ENCODE results near the gene S100A3. TPM values are rescaled to one million over a fixed set of nuclear protein-coding genes. Genes with fewer than 3 reads are reported as not detected.

The S100A3 gene
- total and polyA plus RNA-seq, 4 donors, result not detected

GRCh38 chr1:153515504-153516394, 33.3 kb downstream of the S100A3 start (continued):
- no peak for TF ChIP-seq ZBTB33 (IDR thresholded peaks at IDR 0.05)
- no peak for TF ChIP-seq EGR1 (IDR thresholded peaks at IDR 0.05; ENCODE audit: low read depth in 2 of 2)
- no peak for TF ChIP-seq SP1 (IDR thresholded peaks at IDR 0.05)
- no peak for TF ChIP-seq TAF1 (conservative IDR thresholded peaks at IDR 0.05)

GRCh38 chr1:153513666-153514065, 35.4 kb downstream of the S100A3 start:
- no peaks in the 10 kb centered on the region for H3K27me3 ChIP-seq (ENCODE audit: control insufficient read depth in 4 of 4, insufficient read depth in 4 of 4, low read length in 3 of 4)
- DNase-seq (ENCODE audit: low spot score), result no peak
- peaks cover 0 to 2% (median 0%) of the 10 kb centered on the region in 4 donors for H3K4me1 ChIP-seq (ENCODE audit: control insufficient read depth in 4 of 4, insufficient read depth in 4 of 4, low read length in 3 of 4)
- no peaks in the 10 kb centered on the region for H3K36me3 ChIP-seq (ENCODE audit: control insufficient read depth in 4 of 4, insufficient read depth in 3 of 4, low read depth in 1 of 4, low read length in 3 of 4)
- 93% methylated on average over 7 of the region's 7 CpGs for whole genome bisulfite sequencing
- H3K9me3 ChIP-seq (ENCODE audit: control insufficient read depth in 4 of 4, low read length in 3 of 4), result no peaks in the 10 kb centered on the region
- no peak overlapping the region for H3K9ac ChIP-seq (ENCODE audit: low read depth in 1 of 2, low read length in 2 of 2)
- H3K4me3 ChIP-seq (ENCODE audit: low read depth in 1 of 3, low read length in 3 of 3), result no peak overlapping the region
- TF ChIP-seq SP1 (IDR thresholded peaks at IDR 0.05), result no peak
- no peak for TF ChIP-seq FOXA1 (IDR thresholded peaks at IDR 0.05)
- TF ChIP-seq HNF4G (IDR thresholded peaks at IDR 0.05), result no peak
- TF ChIP-seq NR2F2 (IDR thresholded peaks at IDR 0.05), result no peak
- TF ChIP-seq HNF4A (conservative IDR thresholded peaks at IDR 0.05), result no peak
- TF ChIP-seq ATF3 (IDR thresholded peaks at IDR 0.05), result no peak
- TF ChIP-seq REST (IDR thresholded peaks at IDR 0.05), result no peak
- TF ChIP-seq CTCF (IDR thresholded peaks at IDR 0.05; ENCODE audit: low read depth, low read length, missing input control), result no peak
- no peak for TF ChIP-seq RXRA (IDR thresholded peaks at IDR 0.05)
- TF ChIP-seq YY1 (IDR thresholded peaks at IDR 0.05), result no peak
- no peak for TF ChIP-seq TAF1 (conservative IDR thresholded peaks at IDR 0.05)
- TF ChIP-seq FOXA2 (IDR thresholded peaks at IDR 0.05), result no peak
- TF ChIP-seq GABPA (IDR thresholded peaks at IDR 0.05 in 1 of 2, conservative IDR thresholded peaks at IDR 0.05 in 1 of 2), result no peak
- TF ChIP-seq RAD21 (IDR thresholded peaks at IDR 0.05), result no peak
- no peak for TF ChIP-seq JUND (IDR thresholded peaks at IDR 0.05)
- TF ChIP-seq EGR1 (IDR thresholded peaks at IDR 0.05; ENCODE audit: low read depth in 2 of 2), result no peak
- no peak for TF ChIP-seq MAX (IDR thresholded peaks at IDR 0.05)
- no peak overlapping the region for H3K27ac ChIP-seq (ENCODE audit: low read depth in 1 of 2, low read length in 2 of 2)
